Smooth muscle cell of the pulmonary artery (primary cell): ENCODE measurements around the gene XPC. TPM values are rescaled to one million over a fixed set of nuclear protein-coding genes. Genes with fewer than 3 reads are reported as not detected.

Source experiments
- total RNA-seq: library from RNA; depleted of rRNA; stranded (reverse); fragments of >200 nt; gene quantifications from 2 replicates; pipeline ENCODE4 v1.2.3, GENCODE V29; 2014

The XPC gene
- 45.7 and 49.9 TPM in 2 replicates for total RNA-seq

DNA sequence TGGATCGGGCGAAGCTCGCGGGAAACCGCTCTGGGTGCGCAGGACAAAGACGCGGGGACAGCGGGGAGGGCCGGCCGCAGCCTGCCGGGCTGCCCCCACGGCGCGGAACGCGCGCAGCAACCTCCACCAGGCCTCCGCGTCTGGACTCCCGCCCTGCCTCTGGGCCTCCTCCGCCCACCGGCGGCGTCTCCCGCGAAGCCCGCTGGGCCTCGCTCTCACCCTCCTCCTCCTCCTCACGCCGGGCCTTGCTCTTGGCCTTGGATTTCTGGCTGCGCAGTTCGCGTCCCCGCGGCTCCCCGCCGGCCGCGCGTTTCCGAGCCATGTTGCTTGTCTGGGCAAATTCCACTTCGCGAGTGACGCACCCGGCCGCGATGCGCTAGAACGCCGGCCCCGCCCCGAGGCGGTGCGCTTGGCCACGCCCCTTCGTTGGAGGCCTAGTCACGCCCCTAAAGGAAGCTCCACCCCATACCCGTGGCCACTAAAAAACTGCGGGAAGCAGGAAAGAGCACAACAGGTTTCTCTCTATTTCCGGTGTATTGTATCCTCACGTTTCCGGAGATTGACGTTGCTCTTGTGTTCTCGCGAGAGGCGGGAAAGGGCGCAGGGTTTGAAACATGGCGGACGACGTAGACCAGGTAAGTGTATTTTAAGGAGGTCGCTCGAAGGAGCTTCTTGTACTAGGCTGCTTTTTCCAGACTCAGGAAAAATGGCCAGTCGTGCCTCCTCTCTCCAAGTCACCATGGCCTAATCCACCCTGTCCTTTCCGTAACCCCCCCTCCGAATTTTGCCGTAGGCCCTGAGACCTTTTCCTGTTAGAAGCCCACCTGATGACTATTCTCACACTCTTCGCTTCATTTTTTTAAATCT, at the start of gene XPC, which contains the start of gene LSM3:
Gene XPC (minus strand): TSS at position 355 of the 867 bp plus-strand sequence. CDS start 33 bp downstream, at position 322.
Gene LSM3 (plus strand): TSS at position 571 of the 867 bp plus-strand sequence. CDS start 44 bp downstream, at position 615.

DNA sequence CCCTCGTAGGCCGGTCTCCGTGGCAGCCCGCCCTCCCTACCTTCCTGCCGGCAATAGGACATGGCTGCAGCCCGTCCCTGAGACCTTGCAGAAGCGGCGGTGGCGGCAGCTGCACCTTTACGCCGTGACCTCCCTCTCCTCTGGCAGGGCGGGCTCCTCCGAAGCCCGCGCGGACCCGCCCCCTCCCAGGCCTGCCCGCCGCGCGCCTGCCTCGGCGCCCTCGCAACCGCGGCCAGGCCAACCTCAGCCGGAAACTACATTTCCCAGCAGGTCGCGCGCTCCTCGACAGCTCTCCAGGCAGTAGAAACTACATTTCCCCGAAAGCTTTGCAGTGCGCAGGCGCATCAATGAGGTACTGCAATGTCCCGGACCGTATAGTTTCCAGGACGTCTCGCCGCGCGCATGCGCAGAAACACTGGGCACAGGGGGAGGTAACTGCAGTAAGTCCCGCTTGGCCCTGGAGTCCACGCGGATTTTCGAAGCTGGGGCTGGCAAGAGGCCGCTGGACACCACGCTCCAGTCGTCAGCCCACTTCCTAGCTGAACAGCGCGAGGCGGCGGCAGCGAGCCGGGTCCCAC, 53.7 kb downstream of the XPC start, which contains the start of the genes CHCHD4 and TMEM43:
Gene CHCHD4 (minus strand): TSS at position 256 of the 578 bp plus-strand sequence. CDS start 194 bp downstream, at position 62.
Gene TMEM43 (plus strand): TSS at position 438 of the 578 bp plus-strand sequence. CDS start 142 bp downstream, outside the sequence.

Other genes starting within 250 kb of the XPC start
- 11.0 and 12.9 TPM in 2 replicates for gene CHCHD4, start 53.7 kb downstream of the XPC start, total RNA-seq
- 134 and 167 TPM in 2 replicates for gene TMEM43, start 53.5 kb downstream of the XPC start, total RNA-seq
- gene LSM3, start 216 bp upstream of the XPC start, total RNA-seq = 2.3 and 4.6 TPM in 2 replicates
- gene SLC6A6, start 224.0 kb upstream of the XPC start, total RNA-seq = 20.4 and 55.4 TPM in 2 replicates